Medulla oblongata (tissue), 1 donor: ENCODE results near the gene MPPED1.

Experiments used
- DNase-seq: peaks from one replicate; pipeline ENCODE4 v3.0.0-alpha.2; 2015; ENCODE audit errors: extremely low spot score

Gene MPPED1

DNA sequence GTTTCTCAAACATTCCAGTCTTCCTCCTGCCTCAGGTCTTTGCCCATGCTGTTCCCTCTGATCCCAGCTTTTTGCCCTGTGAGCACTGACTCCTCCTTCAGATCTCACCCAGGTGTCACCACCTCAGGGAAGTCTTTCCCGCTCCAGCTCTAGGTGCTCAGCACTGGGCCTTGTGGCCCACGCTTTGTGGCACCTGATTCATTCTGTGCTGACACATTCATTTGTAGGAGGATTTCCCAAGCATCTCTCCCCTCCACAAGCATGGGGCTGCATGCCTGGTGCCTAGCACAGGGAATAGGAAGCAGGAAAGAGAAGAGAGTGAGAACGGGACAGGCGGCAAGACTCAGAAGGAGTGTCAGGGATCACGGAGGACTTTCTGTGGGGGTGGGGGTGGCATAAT is 17.6 kb downstream of the MPPED1 start:
- no peak for DNase-seq

DNA sequence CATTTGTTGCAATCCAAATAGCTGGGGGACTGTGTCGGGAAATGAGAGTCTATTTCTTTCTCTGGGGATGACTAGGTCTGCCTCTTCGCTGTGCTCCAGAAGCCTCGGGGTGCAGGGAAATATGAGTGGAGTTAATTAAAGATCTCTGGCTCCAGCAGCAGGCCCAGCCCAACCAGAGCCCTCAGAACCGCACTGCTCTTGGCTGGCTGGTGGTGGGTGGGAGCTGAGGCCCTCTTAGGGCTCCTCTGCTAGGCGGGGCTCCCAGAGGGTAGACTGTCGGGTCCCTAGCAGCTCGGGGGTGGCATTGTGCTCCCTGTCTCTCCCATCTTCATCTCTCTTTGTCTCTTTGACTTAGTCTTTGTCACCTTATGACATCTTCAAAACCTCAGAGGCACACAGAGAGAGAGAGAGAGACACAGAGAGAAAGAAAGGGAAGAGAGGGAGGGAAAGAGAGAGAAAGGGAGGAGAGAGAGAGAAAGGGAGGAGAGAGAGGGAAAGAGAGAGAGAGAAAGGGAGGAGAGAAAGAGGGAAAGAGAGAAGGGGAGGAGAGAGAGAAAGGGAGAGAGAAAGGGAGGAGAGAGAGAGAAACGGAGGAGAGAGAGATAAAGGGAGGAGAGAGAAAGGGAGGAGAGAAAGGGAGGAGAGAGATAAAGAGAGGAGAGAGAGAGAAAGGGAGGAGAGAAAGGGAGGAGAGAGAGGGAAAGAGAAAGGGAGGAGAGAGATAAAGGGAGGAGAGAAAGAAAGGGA is 20.2 kb downstream of the MPPED1 start:
- DNase-seq, result no peak

DNA sequence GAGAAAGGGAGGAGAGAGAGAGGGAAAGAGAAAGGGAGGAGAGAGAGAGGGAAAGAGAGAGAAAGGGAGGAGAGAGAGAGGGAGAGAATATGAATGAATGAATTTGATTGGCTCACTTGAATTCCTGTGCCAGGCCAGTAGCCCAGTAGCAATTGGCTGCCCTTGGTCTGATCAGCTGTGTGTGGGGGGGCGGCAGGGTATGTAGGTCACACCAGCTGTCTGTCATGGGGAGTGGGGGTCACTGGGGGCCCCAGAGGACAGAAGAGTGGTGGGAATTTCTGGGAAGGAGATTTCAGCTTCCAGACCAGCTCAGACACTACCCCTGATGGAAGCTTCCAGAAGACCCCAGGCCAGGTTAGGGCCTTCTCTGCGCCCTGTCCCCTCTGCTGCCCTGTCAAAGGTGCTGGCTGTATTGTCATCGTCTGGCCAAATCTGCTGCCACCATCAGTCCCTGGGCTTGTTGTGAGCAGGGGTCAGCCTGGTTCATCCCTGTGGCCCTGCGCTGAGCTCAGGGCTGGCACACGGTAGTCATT is 21.1 kb downstream of the MPPED1 start:
- no peak for DNase-seq

DNA sequence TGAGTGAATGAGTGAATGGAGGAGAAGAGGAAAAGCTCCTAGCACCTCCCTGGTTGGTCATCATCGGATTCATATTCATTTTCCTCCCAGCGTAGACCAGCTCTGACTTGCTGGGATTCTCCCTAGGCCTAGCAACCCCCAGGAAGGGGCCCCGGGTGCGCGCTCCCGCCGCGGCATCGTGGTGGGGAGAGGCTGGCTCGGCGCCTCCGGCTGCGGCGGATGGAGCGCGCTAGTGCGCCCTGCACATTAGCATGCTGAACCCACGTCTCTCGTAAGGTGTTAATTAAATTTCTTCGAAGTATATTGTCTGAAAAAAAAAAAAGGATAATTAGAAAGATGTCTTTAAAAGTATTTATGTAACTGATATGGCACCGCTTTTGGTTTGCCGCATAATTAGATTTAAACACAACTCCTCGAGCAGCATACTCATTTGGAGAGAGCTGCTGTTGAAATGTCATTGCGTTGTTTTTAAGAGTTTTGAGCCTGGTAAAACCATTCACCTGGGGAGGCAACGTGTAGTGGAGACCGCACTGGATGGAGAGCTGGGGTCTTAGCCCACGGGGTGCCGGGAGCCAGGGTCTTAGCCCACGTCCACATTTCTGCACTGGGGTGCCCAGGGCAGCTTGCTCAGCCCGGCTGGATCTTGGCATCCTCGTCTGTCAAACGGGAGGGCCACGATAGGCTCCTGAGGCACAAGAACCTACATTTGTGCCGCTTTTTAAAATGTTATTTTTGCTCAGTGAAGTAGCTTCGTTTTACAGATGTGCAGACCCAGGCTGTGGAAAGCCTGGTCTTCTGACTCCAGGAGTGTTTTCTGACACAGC is 21.8 kb downstream of the MPPED1 start:
- DNase-seq, result no peak

DNA sequence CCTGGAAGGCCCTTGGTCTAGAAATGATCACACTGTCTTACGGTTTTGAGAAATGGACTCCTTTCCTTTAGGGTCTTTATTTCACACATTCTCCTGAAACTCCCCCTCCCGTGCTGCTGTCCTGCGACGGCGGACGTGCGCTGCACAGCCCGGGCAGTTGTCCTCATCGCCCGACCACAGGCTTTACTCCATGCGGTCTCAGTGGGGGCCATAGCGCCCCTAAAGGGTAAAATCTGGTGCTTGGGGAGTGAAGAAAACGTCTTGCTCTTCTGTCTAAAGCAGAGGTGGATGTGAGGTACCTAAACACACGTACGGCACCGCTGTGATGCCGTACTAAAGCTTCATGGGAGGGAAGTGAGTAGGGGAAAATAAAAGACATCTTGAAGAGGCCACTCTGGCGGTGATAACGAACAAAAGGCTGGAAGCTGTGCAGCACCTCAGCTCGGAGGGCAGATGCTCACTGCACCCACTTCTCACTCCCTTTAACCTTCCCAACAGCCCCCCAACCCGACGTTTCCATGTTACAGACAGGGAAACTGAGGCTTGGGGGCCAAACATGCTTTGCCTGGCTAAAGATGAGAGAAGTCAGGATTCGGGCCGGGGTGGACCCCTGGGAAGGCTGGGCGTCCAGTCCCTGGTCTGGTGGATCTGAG is 22.6 kb downstream of the MPPED1 start:
- DNase-seq, result no peak

DNA sequence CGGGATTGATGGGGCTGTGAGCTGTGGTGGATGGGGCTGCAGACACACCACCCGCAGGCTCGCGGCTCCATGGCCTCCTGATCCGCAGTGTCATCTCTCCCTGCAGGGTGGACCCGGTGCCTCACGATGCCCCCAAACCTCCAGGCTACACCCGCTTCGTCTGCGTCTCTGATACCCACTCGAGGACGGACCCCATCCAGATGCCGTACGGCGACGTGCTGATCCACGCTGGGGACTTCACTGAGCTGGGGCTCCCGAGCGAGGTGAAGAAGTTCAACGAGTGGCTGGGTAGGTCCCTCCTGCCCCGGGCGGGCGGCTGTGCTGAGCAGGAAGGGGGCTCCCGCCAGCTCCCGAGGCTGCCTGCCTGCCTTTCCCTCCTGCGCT is 23.1 kb downstream of the MPPED1 start:
- DNase-seq, result no peak

DNA sequence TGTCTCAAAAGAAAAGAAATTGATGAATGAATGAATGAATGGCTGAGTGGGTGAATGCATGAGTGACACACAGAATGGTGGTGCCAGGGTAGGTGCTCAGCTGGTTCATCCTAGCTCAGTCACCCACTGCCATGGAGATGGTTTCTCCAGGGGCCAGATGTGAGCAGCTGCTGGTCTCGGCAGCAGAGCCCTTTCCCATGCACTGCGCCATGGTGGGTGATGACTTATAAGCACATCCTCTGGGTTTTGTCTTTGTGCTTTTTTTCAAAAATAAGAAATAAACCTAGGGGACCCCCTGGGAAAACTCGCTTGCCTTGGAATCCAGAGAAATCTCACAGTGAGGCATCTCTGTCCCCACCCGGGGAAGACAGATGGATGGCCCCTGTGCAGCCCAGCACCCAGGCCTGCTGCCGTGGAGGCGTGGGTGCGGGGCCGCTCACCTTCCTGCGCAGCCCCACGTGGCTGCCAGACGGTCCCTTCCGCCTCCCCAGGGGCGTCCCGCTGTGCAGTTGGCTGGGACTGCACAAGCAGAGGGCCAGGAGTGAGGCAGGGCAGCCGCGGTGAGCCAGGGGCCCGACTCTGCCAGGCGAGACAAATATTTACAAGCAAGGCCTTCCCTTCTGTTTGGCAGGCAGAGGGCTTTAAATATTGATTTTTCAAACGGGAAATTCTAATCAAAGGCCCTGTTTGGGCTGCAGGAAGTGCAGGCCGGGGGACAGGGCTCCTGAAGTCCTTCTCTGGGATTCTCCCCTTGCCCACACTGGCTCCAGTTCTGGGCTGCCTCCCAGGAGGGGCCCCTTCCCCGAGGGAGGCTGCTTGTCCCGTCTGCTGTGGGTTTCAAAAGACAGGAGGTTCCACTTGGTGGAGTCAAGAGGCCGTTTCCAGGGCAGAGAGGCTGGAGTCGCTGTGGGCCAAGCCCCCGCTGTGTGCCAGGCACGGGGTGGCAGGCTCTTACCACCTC is 24.3 kb downstream of the MPPED1 start:
- no peak for DNase-seq

DNA sequence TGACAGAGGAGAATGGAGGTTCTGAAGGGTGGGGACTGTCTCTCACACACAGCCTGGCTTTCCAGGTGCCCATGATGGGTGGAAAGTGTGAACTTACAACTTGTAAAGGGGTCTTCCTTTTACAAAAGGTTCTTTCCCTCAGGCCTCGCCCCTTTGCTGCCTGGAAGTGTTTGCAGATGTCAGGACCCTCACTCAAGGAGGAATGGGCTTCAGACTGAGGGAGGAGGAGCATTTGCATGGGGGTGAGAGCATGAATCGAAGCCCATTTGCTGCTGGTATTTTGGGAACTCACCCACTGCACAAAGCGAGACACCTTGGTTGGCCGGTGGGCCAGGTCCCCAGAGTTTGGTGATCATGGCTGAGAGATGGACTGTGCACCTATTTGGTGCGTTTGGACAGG is 25.1 kb downstream of the MPPED1 start:
- DNase-seq, result no peak

DNA sequence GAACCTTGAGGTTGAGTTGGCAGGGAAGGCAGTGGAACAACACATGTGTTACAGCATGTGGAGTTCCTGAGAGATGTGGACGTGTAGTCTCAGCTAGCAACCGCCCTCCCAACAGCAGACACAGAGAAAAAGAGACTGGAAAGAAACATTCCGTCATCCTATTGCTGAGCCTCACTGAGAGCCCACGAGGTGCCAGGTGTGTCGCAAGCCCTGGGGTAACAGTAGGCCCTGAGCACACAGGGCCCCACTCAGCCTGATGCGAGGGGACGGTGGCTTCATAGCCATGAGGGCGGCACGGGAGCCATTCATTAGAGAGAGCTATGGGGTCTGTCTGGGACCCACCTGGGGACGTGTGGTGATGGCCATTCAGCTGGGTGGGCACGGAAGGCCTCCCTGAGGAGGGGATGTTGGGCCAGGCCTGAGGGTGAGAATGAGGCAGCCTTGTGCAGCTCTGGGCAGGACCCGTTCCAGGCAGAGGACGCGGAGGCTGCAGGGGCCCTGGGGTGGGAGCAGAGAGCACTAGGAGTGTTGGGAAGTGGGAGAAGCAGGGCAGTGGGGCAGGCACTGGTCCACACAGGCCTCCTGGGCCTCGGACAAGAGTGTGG is 26.2 kb downstream of the MPPED1 start:
- DNase-seq, result no peak

DNA sequence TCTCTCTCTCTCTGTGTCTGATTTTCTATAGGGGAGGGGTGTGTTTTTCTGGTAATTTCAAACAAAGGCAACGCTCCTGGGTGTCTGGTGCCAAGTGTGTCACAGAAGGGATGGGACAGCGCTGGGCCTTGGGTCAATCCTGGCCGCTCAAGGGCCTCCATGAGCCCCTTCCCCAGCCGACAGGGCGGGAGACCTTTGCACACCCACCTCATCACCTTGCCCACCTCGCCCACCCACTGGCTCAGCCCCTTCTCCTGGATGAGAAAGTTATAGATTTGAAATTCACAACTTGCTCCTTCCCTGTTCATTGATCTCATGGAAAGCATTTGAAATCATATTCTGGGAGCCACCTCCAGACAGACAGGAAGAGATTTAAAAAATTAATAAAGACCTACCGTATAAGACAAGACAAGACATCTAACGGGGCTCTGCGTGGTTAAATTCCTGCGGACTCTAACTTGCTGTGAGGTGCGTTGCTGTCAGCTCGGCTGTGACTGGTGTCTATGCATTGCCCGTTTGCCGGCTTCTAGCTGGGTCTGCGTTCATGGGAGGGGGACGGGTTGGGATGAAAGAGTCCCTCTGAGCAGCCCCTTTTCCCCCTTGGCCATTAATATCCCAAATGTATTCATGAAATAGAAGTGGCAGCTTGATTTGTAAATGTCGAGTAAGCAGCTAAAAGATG is 27.0 kb downstream of the MPPED1 start:
- no peak for DNase-seq

DNA sequence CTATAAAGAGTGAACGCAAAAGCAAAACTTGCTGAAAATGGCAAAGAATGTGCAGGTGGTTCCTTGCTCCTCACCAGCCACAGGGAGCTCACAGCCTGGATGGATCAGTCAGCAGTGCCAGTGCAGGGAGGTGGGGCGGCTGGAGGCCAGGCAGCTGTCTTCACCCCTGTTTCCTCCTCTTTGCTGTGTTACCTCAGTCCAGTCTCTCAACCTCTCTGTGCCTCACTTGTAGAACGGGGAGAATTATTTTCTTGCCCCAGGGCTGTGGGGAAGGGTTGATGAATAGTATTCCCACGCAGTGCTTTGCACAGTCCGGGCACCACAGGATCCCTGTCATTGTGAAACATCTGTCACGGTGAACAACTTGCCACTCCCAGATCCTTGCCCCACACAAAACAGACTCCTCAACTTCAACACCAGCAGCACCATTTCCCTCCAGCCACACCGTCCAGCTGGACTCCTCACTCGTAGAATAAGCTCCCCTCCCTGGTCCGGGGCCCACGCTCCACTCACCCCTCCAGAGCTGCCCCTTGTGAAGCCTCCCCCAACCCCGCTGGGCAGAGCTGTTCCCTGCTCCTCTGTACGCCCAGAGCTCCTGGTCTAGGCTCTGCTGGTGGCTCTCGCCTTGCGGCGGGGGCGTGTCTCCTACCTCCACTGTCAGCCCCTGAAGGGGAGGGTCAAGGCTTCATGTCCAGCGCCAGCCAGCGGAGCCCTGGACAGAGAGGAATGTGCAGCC is 27.7 kb downstream of the MPPED1 start:
- no peak for DNase-seq

DNA sequence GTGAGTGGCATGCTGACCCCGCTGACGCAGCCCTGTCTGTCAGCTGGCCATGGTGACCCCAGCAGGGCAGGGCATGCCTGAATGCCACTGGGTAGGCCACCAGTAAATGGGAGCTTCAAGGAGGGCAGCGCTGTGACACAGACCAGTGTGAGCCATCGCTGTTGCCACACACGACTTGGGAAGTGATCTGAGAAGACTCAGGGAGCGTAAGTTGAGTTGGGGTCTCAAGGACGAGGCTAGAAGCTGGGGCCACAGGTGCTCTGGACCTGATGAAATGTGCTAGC is 28.2 kb downstream of the MPPED1 start:
- no peak for DNase-seq

DNA sequence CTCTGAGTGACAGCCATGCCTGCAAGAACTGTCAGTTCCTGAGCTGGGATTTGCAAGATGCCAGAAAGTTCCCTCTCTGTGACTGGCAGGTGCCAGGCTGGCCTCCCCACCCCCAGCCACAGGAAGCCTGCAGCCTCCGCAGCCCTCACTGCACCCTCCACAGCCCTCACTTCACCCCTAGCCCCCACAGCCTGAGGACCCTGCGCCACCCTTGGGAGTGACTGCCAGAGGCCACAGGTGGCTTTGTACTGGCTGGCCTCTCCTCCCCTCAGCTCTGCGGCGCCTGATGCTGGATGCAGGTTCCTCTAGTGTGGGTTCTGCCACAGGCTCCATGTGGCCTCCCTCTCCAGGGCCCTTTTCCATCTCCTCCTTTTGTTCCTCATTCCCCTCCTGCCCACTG is 28.7 kb downstream of the MPPED1 start:
- DNase-seq, result no peak

DNA sequence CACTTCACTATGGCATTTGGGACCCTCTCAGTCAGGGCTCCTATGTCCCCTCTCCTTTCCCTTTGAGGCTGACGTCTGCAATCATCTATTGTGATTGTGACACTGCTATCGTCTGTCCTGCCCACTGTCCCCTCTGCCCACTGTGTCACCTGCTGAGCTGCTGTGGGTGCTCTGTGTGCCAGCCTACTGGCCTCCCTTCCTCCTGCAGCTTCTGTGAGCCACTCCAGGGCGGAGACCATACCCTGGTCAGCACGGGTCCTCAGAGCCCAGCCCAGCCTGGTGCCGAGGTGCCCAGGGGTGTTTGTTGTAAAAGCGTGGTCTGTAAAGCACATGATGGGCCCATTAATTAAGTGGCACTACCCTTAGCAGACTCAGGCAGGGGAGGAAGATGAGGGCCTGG is 29.4 kb downstream of the MPPED1 start:
- DNase-seq, result no peak

DNA sequence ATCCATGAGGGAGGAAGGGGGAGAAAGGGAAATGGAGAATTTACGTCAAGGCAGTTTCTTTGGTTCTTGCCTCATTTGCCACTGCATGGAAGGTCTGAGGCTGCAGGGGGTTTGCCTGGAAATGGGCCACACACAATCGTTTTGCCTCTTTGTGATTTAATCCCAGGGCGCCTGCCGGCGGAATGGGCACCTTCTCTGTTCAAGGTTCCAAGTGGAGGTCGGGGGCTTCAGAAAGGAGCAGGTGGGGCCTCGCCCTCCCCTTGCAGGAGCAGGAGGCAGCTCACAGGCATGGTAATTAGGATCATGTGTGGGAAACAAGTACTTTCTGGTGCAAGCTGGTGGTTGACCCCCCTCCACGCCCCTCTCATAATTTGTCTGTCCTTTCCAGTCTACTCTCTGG is 29.9 kb downstream of the MPPED1 start:
- DNase-seq, result no peak

DNA sequence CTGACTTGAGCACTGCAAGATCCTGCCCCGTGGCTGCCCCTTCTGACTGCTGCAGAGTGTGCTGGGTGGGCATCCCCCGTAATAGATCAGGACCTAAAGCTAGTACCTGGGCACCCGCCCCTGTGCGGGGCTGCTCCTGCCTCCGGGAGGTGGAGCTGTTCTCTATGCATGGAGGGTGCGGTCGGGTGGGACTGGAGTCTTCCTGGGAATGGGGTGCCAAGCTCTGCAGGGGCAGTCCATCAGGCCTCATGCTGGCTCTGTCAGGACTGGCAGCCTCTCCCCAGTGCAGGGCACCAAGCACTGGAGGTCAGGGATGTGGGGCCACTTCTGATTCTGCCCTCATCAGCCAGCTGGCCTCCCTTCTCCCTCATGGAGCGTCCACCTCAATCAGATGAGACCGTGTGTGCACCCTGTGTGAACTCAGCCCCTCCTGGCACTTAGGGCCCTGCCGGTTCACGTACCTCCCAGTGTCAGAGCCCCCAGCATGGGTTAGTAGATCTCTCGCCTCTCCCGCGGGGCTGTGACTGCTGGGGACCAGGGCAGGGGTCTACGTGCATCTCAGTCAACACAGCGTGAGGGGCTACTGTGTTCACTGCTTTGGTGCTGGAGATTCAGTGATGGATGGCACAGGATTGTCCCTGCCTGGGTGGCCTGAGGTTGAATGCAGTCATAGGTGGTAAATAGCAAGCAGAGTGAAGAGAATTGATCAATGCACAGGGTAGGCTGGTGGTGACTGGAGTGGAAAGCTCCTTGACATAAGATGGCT is 30.8 kb downstream of the MPPED1 start:
- no peak for DNase-seq

DNA sequence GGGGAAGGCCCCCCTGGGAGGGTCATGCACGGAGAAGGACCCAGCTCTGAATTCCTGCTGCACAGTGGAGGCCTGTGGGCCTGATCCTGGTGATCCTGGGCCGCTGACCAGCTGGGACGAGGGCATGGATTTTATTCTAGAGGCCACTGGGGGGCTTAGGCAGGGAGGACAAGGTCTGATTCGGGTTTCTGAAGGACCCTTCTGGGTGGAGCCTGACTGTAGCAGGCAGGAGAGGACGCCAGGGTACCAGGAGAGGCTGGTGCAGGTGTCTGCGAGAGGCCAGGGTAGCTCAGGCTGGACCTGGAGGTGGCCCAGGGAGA is 31.3 kb downstream of the MPPED1 start:
- no peak for DNase-seq

DNA sequence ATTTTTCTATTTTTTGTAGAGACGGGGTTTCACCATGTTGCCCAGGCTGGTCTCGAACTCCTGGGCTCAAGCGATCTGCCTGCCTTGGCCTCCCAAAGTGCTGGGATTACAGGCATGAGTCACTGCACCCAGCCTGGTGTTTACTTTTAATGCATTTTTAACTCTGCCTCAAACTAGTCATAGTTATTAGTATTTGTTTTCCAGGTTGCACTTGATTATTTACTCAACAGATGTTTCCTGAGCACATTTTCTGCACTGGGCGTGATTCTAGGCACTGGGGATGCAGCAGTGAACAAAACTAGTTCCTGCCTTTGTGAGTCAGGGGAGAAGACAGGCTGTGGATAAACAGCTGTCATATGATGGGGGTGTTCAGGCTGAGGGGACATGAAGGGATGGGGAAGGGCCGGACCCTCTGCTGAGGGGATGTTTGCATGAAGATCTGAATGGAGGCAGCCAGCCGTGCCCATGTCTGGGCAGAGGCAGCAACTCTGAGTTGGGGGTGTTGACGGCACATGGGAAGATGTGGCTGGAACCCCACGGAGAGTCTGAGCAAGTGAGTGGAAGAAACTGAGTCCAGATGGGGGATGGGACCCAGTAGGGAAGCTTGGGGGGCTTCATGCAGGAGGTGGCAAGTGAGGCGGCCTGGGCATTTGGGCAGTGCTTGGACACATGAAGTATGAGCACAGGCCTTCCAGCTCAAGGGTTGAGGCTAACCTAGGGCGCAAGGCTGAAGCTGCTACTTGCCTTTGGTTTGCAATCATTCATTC is 34.4 kb downstream of the MPPED1 start:
- DNase-seq, result no peak

DNA sequence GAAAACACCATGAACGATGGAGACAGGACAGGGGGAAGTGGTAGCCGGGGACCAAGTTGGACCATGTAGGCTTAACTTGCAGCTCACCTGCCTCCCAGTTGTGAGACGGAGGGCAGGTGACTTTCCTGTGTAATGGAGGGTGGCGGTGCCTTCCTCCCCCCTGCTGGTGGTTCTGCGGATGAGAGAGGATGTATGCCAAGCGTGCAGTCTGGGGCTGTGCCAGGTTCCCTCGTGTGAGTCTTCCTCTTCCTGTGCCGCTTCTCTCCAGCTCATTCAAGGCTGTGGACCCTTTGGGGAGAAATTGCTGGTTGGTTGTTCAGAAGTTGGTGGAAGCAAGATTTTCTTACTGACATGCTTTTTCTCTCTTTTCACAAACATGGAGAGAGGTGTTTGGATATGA is 35.1 kb downstream of the MPPED1 start:
- no peak for DNase-seq
